ENCODE measurements around the gene TYRO3. TPM values are rescaled to one million over a fixed set of nuclear protein-coding genes. Genes with fewer than 3 reads are reported as not detected.
"Not testable (repeated sequence)": the region's sequence is repeated elsewhere in the genome, so short reads cannot be mapped to it uniquely, and the experiment has no call there.

TYRO3 gene
- total RNA-seq, 1 experiment from 2014 or later = 118 TPM

- peaks cover 8% of the 10 kb centered on the region for H3K36me3 ChIP-seq (ENCODE audit: control insufficient read depth, insufficient read depth, low read length)
- Mint-ChIP-seq H3K36me3 (ENCODE audit: insufficient read depth, unreplicated experiment) (peaks cover 40% of the 10 kb centered on the region), H3K4me1 (ENCODE audit: low read depth, unreplicated experiment) (peaks cover 40% of the 10 kb centered on the region), H3K4me3 (ENCODE audit: unreplicated experiment) (peak overlapping the region; percentile 67), H3K27ac (ENCODE audit: unreplicated experiment) (peak overlapping the region; percentile 89), H3K9me3 (ENCODE audit: unreplicated experiment) (no peaks in the 10 kb centered on the region), H3K27me3 (ENCODE audit: insufficient read depth, unreplicated experiment) (no peaks in the 10 kb centered on the region)
- H3K27me3 ChIP-seq (replicated peaks; ENCODE audit: control insufficient read depth, insufficient read depth, low read length) = no peaks in the 10 kb centered on the region
- H3K4me3 ChIP-seq (ENCODE audit: low read depth, low read length) = no peak overlapping the region
- ChIA-PET POLR2A (interaction anchor here (0.6 to 1.7 kb wide), 8 partner anchors 10 to 236 kb away, joined by 3 to 17 read pairs (median 6); partner anchors contain the start of genes OIP5 and RPAP1), CTCF (interaction anchor here (0.7 to 2.3 kb wide), 9 partner anchors 11 to 92 kb away, joined by 4 to 10 read pairs (median 5); partner anchors contain the start of genes ITPKA, MGA and RPAP1)
- no peaks in the 10 kb centered on the region for H3K9me3 ChIP-seq
- DNase-seq = peak; percentile 94 to 97
- intact Hi-C loops (cut with micrococcal nuclease; ENCODE audit: unreplicated experiment) = loop anchor here (1.0 to 5.0 kb wide), 3 partner anchors 9 to 94 kb away; partner anchors contain the start of genes MGA and TYRO3
- peaks cover 53% of the 10 kb centered on the region for H3K4me1 ChIP-seq
- no TSS peak for BruUV-seq (replicated peaks)
- TF ChIP-seq CTCF (IDR thresholded peaks at IDR 0.05; ENCODE audit: insufficient read depth in 1 of 2, low read depth in 1 of 2, low read length in 1 of 2, severe bottlenecking in 1 of 2, unreplicated experiment in 1 of 2) = peak in 1 of 2 experiments; percentile 19
These were observed 9.5 kb downstream of the TYRO3 start for GRCh38 chr15:41568350-41569017.

- H3K9me3 Mint-ChIP-seq (ENCODE audit: unreplicated experiment); H3K4me3 ChIP-seq (ENCODE audit: low read depth, low read length); H3K27me3 ChIP-seq (replicated peaks; ENCODE audit: control insufficient read depth, insufficient read depth, low read length); BruUV-seq (replicated peaks); H3K4me3 Mint-ChIP-seq (ENCODE audit: unreplicated experiment); H3K36me3 ChIP-seq (ENCODE audit: control insufficient read depth, insufficient read depth, low read length); DNase-seq; H3K9me3 ChIP-seq; H3K27me3 Mint-ChIP-seq (ENCODE audit: insufficient read depth, unreplicated experiment): not testable (repeated sequence)
- CTCF ChIA-PET = interaction anchor here (1.3 to 2.3 kb wide), 2 partner anchors 16 to 25 kb away, joined by 4 to 10 read pairs; partner anchors contain the start of gene RPAP1
- Mint-ChIP-seq H3K36me3 (ENCODE audit: insufficient read depth, unreplicated experiment) (peaks cover 40% of the 10 kb centered on the region), H3K4me1 (ENCODE audit: low read depth, unreplicated experiment) (peaks cover 36% of the 10 kb centered on the region), H3K27ac (ENCODE audit: unreplicated experiment) (peak overlapping the region; percentile 89)
- H3K4me1 ChIP-seq = peaks cover 46% of the 10 kb centered on the region
- intact Hi-C loops (cut with micrococcal nuclease; ENCODE audit: unreplicated experiment) = loop anchor here (5.0 kb wide), 1 partner anchor 93 kb away; the partner anchor contains the start of gene MGA
- POLR2A ChIA-PET = interaction anchor here (0.6 to 1.7 kb wide), 3 partner anchors 16 to 53 kb away, joined by 3 to 17 read pairs (median 8); no protein-coding TSS in a partner anchor
These were observed 10.2 kb downstream of the TYRO3 start for GRCh38 chr15:41569232-41569631.

- H3K36me3 Mint-ChIP-seq (ENCODE audit: insufficient read depth, unreplicated experiment) = peaks cover 32% of the 10 kb centered on the region
- H3K4me1 Mint-ChIP-seq (ENCODE audit: low read depth, unreplicated experiment) = peaks cover 29% of the 10 kb centered on the region
- H3K4me3 Mint-ChIP-seq (ENCODE audit: unreplicated experiment) = no peak overlapping the region
- H3K36me3 ChIP-seq (ENCODE audit: control insufficient read depth, insufficient read depth, low read length) = peaks cover 8% of the 10 kb centered on the region
- DNase-seq = no peak
- no peak overlapping the region for H3K27ac Mint-ChIP-seq (ENCODE audit: unreplicated experiment)
- no peaks in the 10 kb centered on the region for H3K27me3 ChIP-seq (replicated peaks; ENCODE audit: control insufficient read depth, insufficient read depth, low read length)
- H3K4me3 ChIP-seq (ENCODE audit: low read depth, low read length) = no peak overlapping the region
- H3K27me3 Mint-ChIP-seq (ENCODE audit: insufficient read depth, unreplicated experiment) = no peaks in the 10 kb centered on the region
- H3K9me3 Mint-ChIP-seq (ENCODE audit: unreplicated experiment) = no peaks in the 10 kb centered on the region
- intact Hi-C loops (cut with micrococcal nuclease; ENCODE audit: unreplicated experiment) = no loop called here
- ChIA-PET CTCF (interaction anchor here (2.6 kb wide), 1 partner anchor 9 kb away, joined by 10 read pairs; no protein-coding TSS in a partner anchor), POLR2A (interaction anchor here (0.6 kb wide), 1 partner anchor 38 kb away, joined by 3 read pairs; no protein-coding TSS in a partner anchor)
- no TSS peak for BruUV-seq (replicated peaks)
- no peak for TF ChIP-seq CTCF (IDR thresholded peaks at IDR 0.05; ENCODE audit: insufficient read depth in 1 of 2, low read depth in 1 of 2, low read length in 1 of 2, severe bottlenecking in 1 of 2, unreplicated experiment in 1 of 2)
- no peaks in the 10 kb centered on the region for H3K9me3 ChIP-seq
- H3K4me1 ChIP-seq = peaks cover 35% of the 10 kb centered on the region
These were observed 11.8 kb downstream of the TYRO3 start for GRCh38 chr15:41570764-41571163.
